Measurements from ENCODE around the gene MSMP.

- TF ChIP-seq CTCF (conservative IDR thresholded peaks at IDR 0.05; ENCODE audit: low read length) (no peak), EZH2phosphoT487 (IDR thresholded peaks at IDR 0.05; ENCODE audit: borderline replicate concordance, low read depth, low read length) (no peak)
Observed at GRCh38 chr9:35711501-35712428, 42.3 kb downstream of the MSMP start.
